ENCODE results near the gene CEMP1. TPM values are rescaled to one million over a fixed set of nuclear protein-coding genes. Genes with fewer than 3 reads are reported as not detected.

The CEMP1 gene
- total RNA-seq, 2 donors from 2014 or later, result not detected

- no peak for DNase-seq (ENCODE audit: low spot score)
- intact Hi-C loops (cut with DNase I), result loop anchor here in 1 of 2 donors (10.0 kb wide), 1 partner anchor 321 kb away; the partner anchor contains the start of gene MLST8
Measured at GRCh38 chr16:2526135-2526534, 5.1 kb downstream of the CEMP1 start.

GRCh38 chr16:2524339-2524938 lies 6.8 kb downstream of the CEMP1 start:
- no peak for DNase-seq (ENCODE audit: low spot score)
- intact Hi-C loops (cut with DNase I), result loop anchor here in 1 of 2 donors (10.0 kb wide), 1 partner anchor 320 kb away; the partner anchor contains the start of gene MLST8

GRCh38 chr16:2523801-2524231 lies 7.4 kb downstream of the CEMP1 start:
- no peak for DNase-seq (ENCODE audit: low spot score)
- intact Hi-C loops (cut with DNase I), result loop anchor here in 1 of 2 donors (10.0 kb wide), 1 partner anchor 319 kb away; the partner anchor contains the start of gene MLST8

GRCh38 chr16:2520784-2521531 lies 10.2 kb downstream of the CEMP1 start:
- intact Hi-C loops (cut with DNase I), result loop anchor here in 1 of 2 donors (10.0 kb wide), 1 partner anchor 316 kb away; the partner anchor contains the start of gene MLST8
- peak; percentile 89 for DNase-seq (ENCODE audit: low spot score)

- DNase-seq (ENCODE audit: low spot score), result peak; percentile 97
- intact Hi-C loops (cut with DNase I), result loop anchor here in 1 of 2 donors (10.0 kb wide), 1 partner anchor 315 kb away; the partner anchor contains the start of gene MLST8
Measured at GRCh38 chr16:2520097-2520783, 11.0 kb downstream of the CEMP1 start, which contains the start of gene AMDHD2. TSS of gene AMDHD2 (plus strand) at chr16:2520371. CDS start at chr16:2520459, 88 bp downstream.

GRCh38 chr16:2519711-2520080 lies 11.5 kb downstream of the CEMP1 start:
- intact Hi-C loops (cut with DNase I), result loop anchor here in 1 of 2 donors (10.0 kb wide), 1 partner anchor 315 kb away; the partner anchor contains the start of gene MLST8
- DNase-seq (ENCODE audit: low spot score), result no peak

- DNase-seq (ENCODE audit: low spot score), result no peak
- intact Hi-C loops (cut with DNase I), result no loop called here
Measured at GRCh38 chr16:2518823-2519710, 12.1 kb downstream of the CEMP1 start.

GRCh38 chr16:2517954-2518605 lies 13.1 kb downstream of the CEMP1 start:
- DNase-seq (ENCODE audit: low spot score), result no peak
- intact Hi-C loops (cut with DNase I), result no loop called here

GRCh38 chr16:2516391-2517240 lies 14.6 kb downstream of the CEMP1 start:
- intact Hi-C loops (cut with DNase I), result no loop called here
- no peak for DNase-seq (ENCODE audit: low spot score)

GRCh38 chr16:2515180-2515851 lies 15.9 kb downstream of the CEMP1 start:
- intact Hi-C loops (cut with DNase I), result no loop called here
- DNase-seq (ENCODE audit: low spot score), result no peak

GRCh38 chr16:2514333-2515179 lies 16.7 kb downstream of the CEMP1 start:
- no peak for DNase-seq (ENCODE audit: low spot score)
- intact Hi-C loops (cut with DNase I), result no loop called here

GRCh38 chr16:2513405-2514332 lies 17.5 kb downstream of the CEMP1 start, which contains the start of gene ATP6V0C:
TSS of gene ATP6V0C (plus strand) at chr16:2513952. CDS start at chr16:2514104, 152 bp downstream.
- DNase-seq (ENCODE audit: low spot score), result peak; percentile 98
- intact Hi-C loops (cut with DNase I), result no loop called here

- intact Hi-C loops (cut with DNase I), result no loop called here
- DNase-seq (ENCODE audit: low spot score), result no peak
Measured at GRCh38 chr16:2512735-2513404, 18.3 kb downstream of the CEMP1 start.

- intact Hi-C loops (cut with DNase I), result no loop called here
- no peak for DNase-seq (ENCODE audit: low spot score)
Measured at GRCh38 chr16:2511996-2512734, 19.0 kb downstream of the CEMP1 start.

All from posterior vena cava (tissue), 2 donors.